ENCODE measurements around the gene SF3B1. TPM values are rescaled to one million over a fixed set of nuclear protein-coding genes. Genes with fewer than 3 reads are reported as not detected.

The SF3B1 gene
- total RNA-seq, 2 donors from 2014 or later = 259 to 506 TPM

DNA sequence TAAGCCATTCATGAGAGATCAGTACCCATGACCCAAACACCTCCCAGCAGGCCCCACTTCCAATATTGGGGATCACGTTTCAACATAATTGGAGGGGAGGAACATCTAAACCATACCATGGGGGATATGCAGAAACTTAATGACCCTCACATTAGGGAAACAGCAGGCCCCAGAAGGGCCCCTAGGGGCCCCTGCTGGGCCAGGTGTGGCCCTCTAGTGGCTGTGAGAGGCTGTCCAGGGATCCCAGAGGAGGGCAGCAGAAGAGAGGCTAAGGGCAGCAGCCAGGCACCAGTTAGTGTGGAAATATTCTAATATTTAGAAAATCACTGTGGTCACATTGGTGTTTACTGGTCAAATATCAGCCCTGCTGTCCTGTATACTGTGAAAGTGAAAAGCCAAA is 75.0 kb downstream of the SF3B1 start:
- Histone ChIP-seq H3K27ac (no peak overlapping the region), H3K4me3 (no peak overlapping the region), H3K27me3 (replicated peaks; ENCODE audit: insufficient read depth) (no peaks in the 10 kb centered on the region), H3K4me1 (ENCODE audit: control insufficient read depth in 1 of 2, low read depth in 2 of 2) (no peaks in the 10 kb centered on the region), H3K36me3 (no peaks in the 10 kb centered on the region), H3K9me3 (no peaks in the 10 kb centered on the region)
- DNase-seq (ENCODE audit: low spot score) = no peak
- TF ChIP-seq, protein P1, sequence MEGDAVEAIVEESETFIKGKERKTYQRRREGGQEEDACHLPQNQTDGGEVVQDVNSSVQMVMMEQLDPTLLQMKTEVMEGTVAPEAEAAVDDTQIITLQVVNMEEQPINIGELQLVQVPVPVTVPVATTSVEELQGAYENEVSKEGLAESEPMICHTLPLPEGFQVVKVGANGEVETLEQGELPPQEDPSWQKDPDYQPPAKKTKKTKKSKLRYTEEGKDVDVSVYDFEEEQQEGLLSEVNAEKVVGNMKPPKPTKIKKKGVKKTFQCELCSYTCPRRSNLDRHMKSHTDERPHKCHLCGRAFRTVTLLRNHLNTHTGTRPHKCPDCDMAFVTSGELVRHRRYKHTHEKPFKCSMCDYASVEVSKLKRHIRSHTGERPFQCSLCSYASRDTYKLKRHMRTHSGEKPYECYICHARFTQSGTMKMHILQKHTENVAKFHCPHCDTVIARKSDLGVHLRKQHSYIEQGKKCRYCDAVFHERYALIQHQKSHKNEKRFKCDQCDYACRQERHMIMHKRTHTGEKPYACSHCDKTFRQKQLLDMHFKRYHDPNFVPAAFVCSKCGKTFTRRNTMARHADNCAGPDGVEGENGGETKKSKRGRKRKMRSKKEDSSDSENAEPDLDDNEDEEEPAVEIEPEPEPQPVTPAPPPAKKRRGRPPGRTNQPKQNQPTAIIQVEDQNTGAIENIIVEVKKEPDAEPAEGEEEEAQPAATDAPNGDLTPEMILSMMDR (IDR thresholded peaks at IDR 0.05) = no peak
- no peak for ATAC-seq (ENCODE audit: insufficient number of reproducible peaks, low FRiP score, low read depth)

DNA sequence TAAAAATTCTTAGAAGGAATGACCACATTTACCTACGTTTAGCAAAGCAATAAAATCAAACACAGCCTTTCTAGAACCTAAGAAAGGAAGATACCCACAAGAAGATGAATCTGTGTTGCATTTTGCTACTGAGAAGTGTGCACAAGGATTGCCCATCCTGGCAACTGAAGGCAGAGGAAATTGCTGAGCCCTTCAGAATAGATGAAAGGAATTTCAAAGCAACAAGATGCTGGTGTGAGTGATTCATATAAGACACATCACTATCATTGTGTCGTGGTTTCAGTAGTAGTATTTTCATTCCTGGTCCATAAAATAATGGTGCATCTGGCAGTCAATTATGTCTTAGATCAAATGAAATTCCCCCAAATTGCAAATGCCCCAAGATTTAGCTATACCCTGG is 75.9 kb downstream of the SF3B1 start:
- ATAC-seq (ENCODE audit: insufficient number of reproducible peaks, low FRiP score, low read depth) (no peak), DNase-seq (ENCODE audit: low spot score) (no peak)
- TF ChIP-seq, protein P1 (IDR thresholded peaks at IDR 0.05) = no peak
- no peaks in the 10 kb centered on the region for H3K27me3 ChIP-seq (replicated peaks; ENCODE audit: insufficient read depth)
- no peaks in the 10 kb centered on the region for H3K9me3 ChIP-seq
- H3K4me1 ChIP-seq (ENCODE audit: control insufficient read depth in 1 of 2, low read depth in 2 of 2) = no peaks in the 10 kb centered on the region
- no peak overlapping the region for H3K27ac ChIP-seq
- H3K36me3 ChIP-seq = no peaks in the 10 kb centered on the region
- no peak overlapping the region for H3K4me3 ChIP-seq

DNA sequence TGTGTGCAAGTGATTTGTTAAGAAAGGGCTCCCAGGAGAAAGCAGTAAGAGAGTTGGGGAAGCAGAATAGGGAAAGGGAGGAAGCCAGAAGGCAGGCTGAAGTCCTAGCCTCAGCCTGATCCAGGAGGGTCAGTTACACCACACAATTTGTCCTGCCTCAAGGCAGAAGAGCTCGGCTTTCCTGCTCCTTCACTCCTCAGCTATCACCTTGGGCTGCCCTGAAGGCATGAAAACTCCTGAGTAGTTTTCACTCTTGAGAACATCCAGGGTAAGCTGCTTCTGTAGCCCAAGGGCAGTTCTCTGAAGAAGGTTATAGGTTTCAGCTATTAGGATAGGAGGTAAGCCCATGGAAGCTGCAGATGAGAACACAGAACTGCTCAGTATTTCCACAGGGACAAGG is 76.8 kb downstream of the SF3B1 start:
- Histone ChIP-seq H3K4me1 (ENCODE audit: control insufficient read depth in 1 of 2, low read depth in 2 of 2) (no peaks in the 10 kb centered on the region), H3K9me3 (no peaks in the 10 kb centered on the region), H3K36me3 (no peaks in the 10 kb centered on the region), H3K27me3 (replicated peaks; ENCODE audit: insufficient read depth) (no peaks in the 10 kb centered on the region), H3K27ac (no peak overlapping the region), H3K4me3 (no peak overlapping the region)
- ATAC-seq (ENCODE audit: insufficient number of reproducible peaks, low FRiP score, low read depth) (no peak), DNase-seq (ENCODE audit: low spot score) (no peak)
- TF ChIP-seq, protein P1 (IDR thresholded peaks at IDR 0.05) = no peak

DNA sequence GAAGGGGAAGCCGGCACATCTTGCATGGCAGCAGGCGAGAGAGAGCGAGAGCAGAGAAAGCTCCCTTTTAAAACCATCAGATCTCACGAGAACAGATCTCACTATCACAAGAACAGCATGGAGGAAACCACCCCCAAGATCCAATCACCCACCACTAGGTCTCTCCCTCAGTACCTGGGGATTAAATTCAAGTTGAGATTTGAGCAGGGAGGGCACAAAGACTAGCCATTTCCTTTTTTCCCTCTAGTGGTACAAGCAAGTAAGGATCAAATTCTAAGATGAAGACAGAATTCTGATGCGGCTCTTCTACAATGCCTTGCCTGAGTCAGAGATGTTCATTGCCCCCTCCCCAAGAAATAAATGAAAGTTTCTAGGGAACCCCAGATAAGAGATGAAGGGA is 78.7 kb downstream of the SF3B1 start:
- DNase-seq (ENCODE audit: low spot score) (no peak), ATAC-seq (ENCODE audit: insufficient number of reproducible peaks, low FRiP score, low read depth) (no peak)
- Histone ChIP-seq H3K9me3 (no peaks in the 10 kb centered on the region), H3K4me3 (no peak overlapping the region), H3K27ac (no peak overlapping the region), H3K27me3 (replicated peaks; ENCODE audit: insufficient read depth) (no peaks in the 10 kb centered on the region), H3K4me1 (ENCODE audit: control insufficient read depth in 1 of 2, low read depth in 2 of 2) (no peaks in the 10 kb centered on the region), H3K36me3 (no peaks in the 10 kb centered on the region)
- TF ChIP-seq, protein P1 (IDR thresholded peaks at IDR 0.05) = peak; percentile 21

DNA sequence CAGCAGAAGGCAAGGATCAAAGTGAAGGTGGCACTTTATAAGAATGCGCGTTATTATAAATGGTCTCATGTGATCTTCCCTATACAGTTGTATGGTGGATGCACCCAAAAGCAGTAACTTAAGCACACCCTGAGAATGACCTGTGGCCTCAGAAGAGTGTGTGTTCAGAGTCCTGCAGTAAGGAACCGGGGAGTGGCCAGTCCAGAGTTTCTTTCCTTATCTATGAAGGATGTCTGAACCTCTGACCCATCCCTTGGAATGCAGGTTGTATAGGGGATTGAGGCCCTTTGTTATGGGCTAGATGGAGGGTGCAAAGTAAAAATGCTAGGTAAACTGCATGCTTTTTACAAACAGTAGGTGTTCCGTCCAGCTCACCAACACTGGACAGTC is 80.7 kb downstream of the SF3B1 start:
- TF ChIP-seq, protein P1 (IDR thresholded peaks at IDR 0.05) = no peak
- ATAC-seq (ENCODE audit: insufficient number of reproducible peaks, low FRiP score, low read depth) (no peak), DNase-seq (ENCODE audit: low spot score) (no peak)
- Histone ChIP-seq H3K27ac (no peak overlapping the region), H3K9me3 (no peaks in the 10 kb centered on the region), H3K27me3 (replicated peaks; ENCODE audit: insufficient read depth) (no peaks in the 10 kb centered on the region), H3K4me1 (ENCODE audit: control insufficient read depth in 1 of 2, low read depth in 2 of 2) (no peaks in the 10 kb centered on the region), H3K4me3 (no peak overlapping the region), H3K36me3 (no peaks in the 10 kb centered on the region)

All from thoracic aorta (tissue), 2 donors.